Testis (tissue), 5 donors: ENCODE measurements around the gene NAP1L5. TPM values are rescaled to one million over a fixed set of nuclear protein-coding genes. Genes with fewer than 3 reads are reported as not detected.

ENCODE experiments used
- DNase-seq: peaks from one replicate; pipeline ENCODE4 v3.0.0-alpha.2; 2019
- H3K27ac ChIP-seq, 2 donors: fragments of 200-600 bp; sonication (generic); one replicate each; pipeline ENCODE4 v1.5.1; 2019
- H3K27me3 ChIP-seq: fragments of 200-600 bp; sonication (generic); one replicate; pipeline ENCODE4 v1.5.1; 2019
- H3K36me3 ChIP-seq: fragments of 200-600 bp; sonication (generic); one replicate; pipeline ENCODE4 v1.5.1; 2017; ENCODE audit warnings: low read depth; ENCODE audit errors: missing control alignments
- H3K4me1 ChIP-seq: fragments of 200-600 bp; sonication (generic); one replicate; pipeline ENCODE4 v1.5.1; 2019
- H3K4me3 ChIP-seq, 2 donors: fragments of 200-600 bp; sonication (generic); one replicate each; pipeline ENCODE4 v1.5.1; 2017 to 2019
- H3K9me3 ChIP-seq: fragments of 200-600 bp; sonication (generic); one replicate; pipeline ENCODE4 v1.5.1; 2017
- CTCF ChIP-seq, 3 experiments: fragments of 450-650 bp in 2 of 3; fragments of 200-600 bp in 1 of 3; sonication (generic) in 1 of 3; IDR thresholded peaks; one replicate each; pipeline ENCODE4 v1.5.1; 2016 to 2019; ENCODE audit warnings: antibody characterized with exemption in 3 of 3, mild to moderate bottlenecking in 2 of 3, moderate library complexity in 1 of 3
- POLR2A ChIP-seq: fragments of 450-650 bp; IDR thresholded peaks from one replicate; pipeline ENCODE4 v1.6.1; 2017; ENCODE audit warnings: antibody characterized with exemption, mild to moderate bottlenecking, moderate library complexity
- WGBS, 2 donors: methylation state at CpG; one replicate each; pipeline ENCODE4 v1.1.5; 2018; 5-methylcytosine and 5-hydroxymethylcytosine counted together
- intact Hi-C: fragments of 100-400 bp; cut with DNase I; formaldehyde crosslinking; loops from one replicate; pipeline ENCODE4 v1.15.1; 2023; ENCODE audit warnings: low total_unique reads
- long read RNA-seq, 2 donors: transcript quantifications; one replicate each; lab custom pipeline, GENCODE V29; 2026
- polyA plus RNA-seq: library from polyadenylated mRNA; stranded (reverse); fragments of 350-450 nt; fragmentation: Illumina TruSeq; extraction: RNeasy Lipid Tissue Mini Kit (QIAGEN cat#74804); gene quantifications from one replicate; pipeline ENCODE4 v1.2.3, GENCODE V29; 2014; ENCODE audit warnings: low read depth, low replicate concordance; ENCODE audit not compliant: insufficient read depth
- total RNA-seq, 2 donors: library from RNA; depleted of rRNA; stranded (reverse); fragments of >200 nt; gene quantifications; one replicate each; pipeline ENCODE4 v1.2.3, GENCODE V29; 2016

NAP1L5 gene, protein sequence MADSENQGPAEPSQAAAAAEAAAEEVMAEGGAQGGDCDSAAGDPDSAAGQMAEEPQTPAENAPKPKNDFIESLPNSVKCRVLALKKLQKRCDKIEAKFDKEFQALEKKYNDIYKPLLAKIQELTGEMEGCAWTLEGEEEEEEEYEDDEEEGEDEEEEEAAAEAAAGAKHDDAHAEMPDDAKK
- total RNA-seq (10 to 100 TPM; 15.4 to 16.1 TPM), polyA plus RNA-seq (13.9 TPM)
- long read RNA-seq, donor 1, transcript NAP1L5-201 (1 exons, 1,915 nt): major isoform, 18 of 18 reads
- long read RNA-seq, donor 1, partial matches to known transcripts: 0 of 18 reads
- long read RNA-seq, donor 1, other reads (novel, unspliced or antisense): 0 of 18 reads
- long read RNA-seq, donor 2, transcript NAP1L5-201 (1 exons, 1,915 nt): major isoform, 10 of 10 reads
- long read RNA-seq, donor 2, partial matches to known transcripts: 0 of 10 reads
- long read RNA-seq, donor 2, other reads (novel, unspliced or antisense): 0 of 10 reads

DNA sequence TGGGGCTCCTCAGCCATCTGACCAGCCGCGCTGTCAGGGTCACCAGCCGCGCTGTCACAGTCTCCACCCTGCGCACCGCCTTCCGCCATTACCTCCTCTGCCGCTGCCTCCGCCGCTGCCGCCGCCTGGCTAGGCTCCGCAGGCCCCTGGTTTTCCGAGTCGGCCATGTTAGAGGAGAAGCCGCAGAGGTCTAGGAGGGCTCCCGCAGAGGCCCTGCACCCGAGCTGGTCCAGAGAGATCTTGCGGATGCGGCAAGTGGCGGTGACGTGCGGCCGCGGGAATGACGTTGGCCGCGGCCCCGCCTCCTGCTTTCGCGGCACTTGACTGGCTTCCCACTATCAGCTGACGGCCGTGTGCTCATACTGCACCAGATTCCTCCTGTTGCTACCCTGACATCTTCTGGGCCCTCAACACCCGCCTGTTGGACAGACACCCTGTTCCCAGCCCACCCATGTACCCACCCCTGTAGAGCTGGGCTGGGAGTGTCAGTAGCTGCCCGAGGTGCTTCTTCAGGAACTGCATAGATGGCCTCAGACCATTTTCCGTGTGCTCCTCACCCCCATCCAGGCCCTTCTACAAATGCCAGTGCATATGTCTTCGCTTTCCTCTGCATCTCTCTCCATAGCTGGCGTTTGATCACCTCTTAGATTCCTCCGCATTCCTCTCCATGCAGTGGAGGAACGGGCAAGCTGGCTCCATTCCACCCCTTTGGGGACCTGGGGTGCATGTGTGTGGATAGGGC is at the start of gene NAP1L5:
Gene NAP1L5, minus strand, starts transcription at position 242 of the 742 bp plus-strand sequence. Its CDS starts 75 bp downstream, at position 167.
- H3K27ac ChIP-seq: peak within 1 kb of the TSS; percentile 70 to 86
- DNase-seq: peak; percentile 81
- TF ChIP-seq POLR2A (no peak), CTCF (IDR thresholded peaks at IDR 0.05) (no peak)
- no peaks in the 10 kb centered on the region for H3K4me1 ChIP-seq
- H3K36me3 ChIP-seq: no peaks in the 10 kb centered on the region
- WGBS, 2 donors: 56 to 67% methylated on average over 38 to 40 of the region's 40 CpGs
- H3K27me3 ChIP-seq: no peaks in the 10 kb centered on the region
- peak within 1 kb of the TSS; percentile 53 to 80 for H3K4me3 ChIP-seq
- H3K9me3 ChIP-seq: no peaks in the 10 kb centered on the region
- intact Hi-C loops: no loop called here

- intact Hi-C loops: loop anchor here (5.0 kb wide), 1 partner anchor 145 kb away; no protein-coding TSS in a partner anchor
- TF ChIP-seq POLR2A (no peak), CTCF (IDR thresholded peaks at IDR 0.05) (no peak)
- Histone ChIP-seq H3K9me3 (no peaks in the 10 kb centered on the region), H3K27ac (no peak overlapping the region), H3K4me1 (peaks cover 18% of the 10 kb centered on the region), H3K36me3 (no peaks in the 10 kb centered on the region), H3K4me3 (no peak overlapping the region), H3K27me3 (no peaks in the 10 kb centered on the region)
- no peak for DNase-seq
- 96 to 98% methylated on average over 7 of the region's 7 CpGs for WGBS, 2 donors
Observed at GRCh38 chr4:88747351-88747750, 49.7 kb upstream of the NAP1L5 start.

GRCh38 chr4:88746206-88746605 is 48.6 kb upstream of the NAP1L5 start:
- WGBS, 2 donors: 67 to 76% methylated on average over 5 of the region's 5 CpGs
- H3K4me3 ChIP-seq: no peak overlapping the region
- no peaks in the 10 kb centered on the region for H3K27me3 ChIP-seq
- no peak for DNase-seq
- H3K27ac ChIP-seq: peak overlapping the region; percentile 57 to 66
- no peaks in the 10 kb centered on the region for H3K36me3 ChIP-seq
- intact Hi-C loops: loop anchor here (5.0 kb wide), 1 partner anchor 146 kb away; no protein-coding TSS in a partner anchor
- peaks cover 18% of the 10 kb centered on the region for H3K4me1 ChIP-seq
- TF ChIP-seq CTCF (IDR thresholded peaks at IDR 0.05) (no peak), POLR2A (no peak)
- H3K9me3 ChIP-seq: no peaks in the 10 kb centered on the region

DNA sequence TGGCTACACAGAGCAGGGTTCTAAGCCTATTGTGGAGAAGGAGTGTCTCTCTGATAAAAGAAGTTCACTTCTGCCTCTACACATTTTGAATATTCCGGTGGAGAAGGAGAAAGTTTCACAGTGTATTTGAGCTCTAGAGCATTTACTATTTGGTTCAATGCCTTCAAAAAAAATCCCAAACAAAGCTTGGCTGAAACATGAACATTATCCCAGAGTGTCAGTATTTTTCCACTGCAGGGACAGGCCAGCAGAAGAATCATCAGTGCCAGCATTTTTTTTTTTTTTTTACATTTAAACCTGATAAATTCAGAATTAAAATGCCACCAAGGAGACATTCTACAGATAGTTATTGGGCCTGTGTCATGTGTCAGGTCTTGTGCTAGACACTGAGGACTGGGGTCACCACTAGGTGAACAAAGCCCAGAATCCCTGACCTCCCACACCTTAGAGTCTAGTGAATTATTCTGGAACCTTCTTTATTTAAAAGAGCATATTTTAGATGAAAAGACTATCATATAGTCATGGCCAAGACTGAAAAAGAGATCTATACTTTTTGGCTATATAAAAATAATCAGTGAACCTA is 48.0 kb upstream of the NAP1L5 start:
- H3K27ac ChIP-seq: peak overlapping the region; percentile 57 to 66
- intact Hi-C loops: loop anchor here (5.0 kb wide), 1 partner anchor 147 kb away; no protein-coding TSS in a partner anchor
- H3K9me3 ChIP-seq: no peaks in the 10 kb centered on the region
- DNase-seq: no peak
- TF ChIP-seq CTCF (IDR thresholded peaks at IDR 0.05) (no peak), POLR2A (no peak)
- H3K27me3 ChIP-seq: no peaks in the 10 kb centered on the region
- no peak overlapping the region for H3K4me3 ChIP-seq
- H3K4me1 ChIP-seq: peaks cover 18% of the 10 kb centered on the region
- 43 to 48% methylated on average over 1 of the region's 1 CpG for WGBS, 2 donors
- H3K36me3 ChIP-seq: no peaks in the 10 kb centered on the region
